HG03571 (cell line): ENCODE results near the gene SRR.
"Not testable (repeated sequence)": the region's sequence is repeated elsewhere in the genome, so short reads cannot be mapped to it uniquely, and the experiment has no call there.

ENCODE experiments used
- ATAC-seq: cut with Tn5 transposase; IDR thresholded peaks from one replicate; pipeline ENCODE4 v1.9.1; 2021; ENCODE audit not compliant: unreplicated experiment

Gene SRR

GRCh38 chr17:2289878-2290478 is 13.8 kb upstream of the SRR start:
- ATAC-seq, result no peak

GRCh38 chr17:2292100-2292499 is 11.7 kb upstream of the SRR start:
- no peak for ATAC-seq

- ATAC-seq, result no peak
Measured at GRCh38 chr17:2295575-2295974, 8.2 kb upstream of the SRR start.

- ATAC-seq, result no peak
Measured at GRCh38 chr17:2297023-2297422, 6.7 kb upstream of the SRR start.

GRCh38 chr17:2299136-2299535 is 4.6 kb upstream of the SRR start:
- ATAC-seq, result no peak

GRCh38 chr17:2299756-2300155 is 4.0 kb upstream of the SRR start:
- ATAC-seq, result no peak

- ATAC-seq, result no peak
Measured at GRCh38 chr17:2302778-2303203, 959 bp upstream of the SRR start.

- no peak for ATAC-seq
Measured at GRCh38 chr17:2304931-2305330, 1.2 kb downstream of the SRR start.

GRCh38 chr17:2309338-2310154 is 5.8 kb downstream of the SRR start:
- no peak for ATAC-seq

- ATAC-seq, result no peak
Measured at GRCh38 chr17:2312736-2313135, 9.0 kb downstream of the SRR start.

- not testable (repeated sequence) for ATAC-seq
Measured at GRCh38 chr17:2316916-2317205, 13.1 kb downstream of the SRR start.

GRCh38 chr17:2317796-2318195 is 14.0 kb downstream of the SRR start:
- ATAC-seq, result no peak

- no peak for ATAC-seq
Measured at GRCh38 chr17:2319051-2319450, 15.3 kb downstream of the SRR start.

GRCh38 chr17:2321399-2321798 is 17.6 kb downstream of the SRR start:
- ATAC-seq, result no peak

- no peak for ATAC-seq
Measured at GRCh38 chr17:2323629-2324314, 20.0 kb downstream of the SRR start.

- ATAC-seq, result no peak
Measured at GRCh38 chr17:2331303-2331702, 27.6 kb downstream of the SRR start.

- ATAC-seq, result no peak
Measured at GRCh38 chr17:2335726-2336214, 32.0 kb downstream of the SRR start.

GRCh38 chr17:2336215-2336851 is 32.6 kb downstream of the SRR start, which contains the start of gene TSR1:
TSS of gene TSR1 (minus strand) at chr17:2336457. CDS start at chr17:2336427, 30 bp downstream.
- peak; percentile 67 for ATAC-seq

GRCh38 chr17:2336852-2337543 is 33.2 kb downstream of the SRR start, which contains the start of gene SGSM2:
TSS of gene SGSM2 (plus strand) at chr17:2337501. CDS start at chr17:2337689, 188 bp downstream.
- ATAC-seq, result no peak

GRCh38 chr17:2337544-2338314 is 34.0 kb downstream of the SRR start:
- no peak for ATAC-seq
